NOMO-1 (cell line): ENCODE measurements around the gene TRAF4.

ENCODE experiments used
- DNase-seq, 2 experiments: peaks; one replicate each; lab custom pipeline; 2025; ENCODE audit not compliant: unreplicated experiment in 2 of 2; lab: John Stamatoyannopoulos, UW

Gene TRAF4

DNA sequence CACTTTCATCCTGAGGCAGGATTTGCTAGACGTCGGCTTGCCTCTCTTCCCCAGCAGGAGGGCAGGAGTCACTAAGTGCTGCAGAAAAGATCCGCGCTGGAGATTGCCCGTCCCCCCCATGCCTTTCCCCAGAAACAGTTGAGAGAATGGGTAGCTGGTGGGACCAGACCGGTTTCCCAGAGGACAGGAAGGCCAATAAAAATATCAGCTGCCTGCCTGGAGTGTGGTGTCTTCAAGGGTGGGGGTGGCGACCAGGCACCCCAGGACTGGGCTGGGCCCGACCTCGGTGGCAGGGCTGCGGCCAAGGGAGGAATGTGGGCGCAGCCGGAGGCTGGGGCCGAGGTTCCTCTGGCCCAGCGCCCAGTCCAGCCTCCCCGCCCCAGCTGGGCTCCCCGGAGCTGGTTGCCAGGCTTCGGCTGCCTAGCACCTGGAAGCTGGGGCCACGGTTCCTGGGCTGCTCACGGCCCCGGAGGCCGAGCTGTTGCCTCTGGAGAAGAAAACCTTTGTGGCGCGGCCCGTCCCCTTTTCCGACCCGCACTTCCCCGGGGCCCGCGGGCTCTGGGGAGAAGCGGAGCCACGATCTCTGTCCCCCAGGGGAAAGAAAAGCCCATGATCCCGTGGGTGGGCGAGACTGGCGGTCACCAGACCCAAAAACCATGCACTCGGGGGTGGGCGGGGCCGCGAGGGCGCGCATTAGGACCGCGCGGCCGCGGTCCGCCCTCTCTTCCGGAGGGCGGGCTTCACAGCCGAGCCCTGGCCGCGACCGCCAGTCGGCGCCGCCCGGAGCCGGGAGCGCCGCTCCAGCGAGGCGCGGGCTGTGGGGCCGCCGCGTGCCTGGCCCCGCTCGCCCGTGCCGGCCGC is at the start of gene TRAF4:
Gene TRAF4, plus strand, starts transcription at position 769 of the 861 bp plus-strand sequence. CDS start 102 bp downstream, outside the sequence.
- DNase-seq: peak; percentile 65 to 76

GRCh38 chr17:28698253-28698941 is 45.4 kb upstream of the TRAF4 start:
- DNase-seq: peak; percentile 39 to 54

GRCh38 chr17:28700278-28700677 is 43.5 kb upstream of the TRAF4 start:
- DNase-seq: no peak

GRCh38 chr17:28700830-28701492 is 42.9 kb upstream of the TRAF4 start:
- no peak for DNase-seq

- DNase-seq: no peak
These were observed 41.6 kb upstream of the TRAF4 start for GRCh38 chr17:28702026-28702751.

GRCh38 chr17:28702752-28703150 is 41.1 kb upstream of the TRAF4 start:
- no peak for DNase-seq

DNA sequence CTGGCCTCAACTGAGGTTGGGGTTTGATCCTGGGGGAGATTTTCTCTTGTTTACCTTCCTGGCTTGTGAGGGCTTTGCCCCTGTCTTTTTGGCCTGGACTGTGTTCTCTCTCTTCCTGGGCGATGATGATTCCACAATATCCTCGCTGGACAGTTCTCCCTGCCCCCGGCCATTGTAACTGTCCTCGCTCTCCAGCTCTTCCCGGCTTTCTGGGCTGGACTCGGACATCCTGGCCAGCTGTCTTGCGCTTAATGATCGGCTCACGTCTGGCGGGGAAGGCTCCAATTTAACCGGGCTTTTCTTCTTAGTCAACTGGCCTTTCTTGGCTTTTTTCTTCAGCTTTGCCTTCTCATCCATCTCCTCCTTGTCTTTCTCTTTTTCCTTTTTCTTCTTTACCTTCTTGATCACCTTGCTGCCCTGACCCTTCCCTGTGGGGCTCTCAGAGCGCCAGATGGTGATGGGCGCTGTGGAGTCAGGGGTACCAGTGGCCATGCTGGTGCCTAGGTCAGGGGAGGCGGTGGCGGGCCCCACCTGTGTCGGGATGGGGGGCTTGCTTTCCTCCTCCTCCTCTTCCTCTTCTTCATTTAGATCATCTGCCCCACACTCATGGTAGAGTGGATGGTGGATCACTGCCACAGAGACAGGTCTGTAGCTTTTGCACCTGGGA is 40.1 kb upstream of the TRAF4 start:
- DNase-seq: no peak

DNA sequence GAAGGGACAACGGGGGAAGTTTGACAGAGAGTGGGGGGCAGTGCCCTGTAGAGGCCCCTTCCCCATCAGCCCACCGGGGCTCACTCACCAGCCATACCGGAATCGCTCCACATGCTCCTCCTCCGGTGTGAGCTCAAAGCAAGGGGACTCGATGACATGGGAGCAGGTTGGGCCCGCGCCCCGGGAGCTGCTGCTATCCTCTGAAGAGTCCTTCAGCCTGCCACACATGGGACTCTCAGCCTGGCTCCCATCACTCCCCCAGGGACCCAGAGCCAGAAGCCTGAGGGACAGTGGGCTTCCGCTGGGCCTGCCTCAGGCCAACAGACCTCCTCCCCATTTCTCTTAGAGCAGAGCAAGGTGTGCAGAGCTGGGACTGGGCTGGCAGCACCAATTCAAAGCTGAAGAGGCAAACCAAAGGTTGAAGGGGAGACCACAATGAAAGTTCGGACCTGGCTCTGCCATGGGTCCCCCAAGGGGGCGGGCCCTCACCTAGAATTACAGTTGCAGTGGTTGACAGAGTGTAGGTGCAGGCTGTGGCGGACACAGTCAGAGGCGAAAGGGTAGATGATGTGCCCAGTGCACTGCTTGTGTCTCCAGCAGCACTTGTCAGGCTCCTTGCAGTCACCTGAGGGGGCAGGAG is 39.5 kb upstream of the TRAF4 start:
- no peak for DNase-seq

DNA sequence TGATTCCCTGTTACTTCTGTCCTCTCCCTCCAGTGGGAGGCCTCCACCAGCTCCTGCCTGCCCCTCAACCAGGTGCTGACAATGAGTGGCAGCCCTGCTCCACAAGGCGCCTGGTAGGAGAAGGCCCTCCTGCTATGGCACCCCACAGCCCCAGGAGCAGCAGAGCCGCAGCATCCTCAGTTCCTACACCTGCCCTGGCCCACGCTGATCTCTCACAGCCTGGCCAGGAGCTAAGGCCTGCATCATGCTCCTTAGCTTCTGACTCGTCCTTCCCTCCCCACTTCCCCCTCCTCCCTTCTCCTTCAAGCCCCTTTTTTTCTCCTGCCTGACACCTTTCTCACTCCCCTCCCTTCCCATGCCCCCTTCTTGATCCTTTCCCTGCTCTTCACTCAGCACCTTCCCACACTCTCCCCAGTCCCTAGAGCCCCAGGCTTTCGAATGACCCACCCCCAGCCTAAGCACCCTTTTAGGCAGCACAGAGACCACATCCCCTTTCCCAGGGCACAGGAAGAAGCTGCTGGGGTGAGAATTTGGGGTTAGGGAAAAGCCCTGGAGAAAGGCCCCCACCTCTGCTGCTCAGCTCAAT is 38.6 kb upstream of the TRAF4 start:
- DNase-seq: no peak

DNA sequence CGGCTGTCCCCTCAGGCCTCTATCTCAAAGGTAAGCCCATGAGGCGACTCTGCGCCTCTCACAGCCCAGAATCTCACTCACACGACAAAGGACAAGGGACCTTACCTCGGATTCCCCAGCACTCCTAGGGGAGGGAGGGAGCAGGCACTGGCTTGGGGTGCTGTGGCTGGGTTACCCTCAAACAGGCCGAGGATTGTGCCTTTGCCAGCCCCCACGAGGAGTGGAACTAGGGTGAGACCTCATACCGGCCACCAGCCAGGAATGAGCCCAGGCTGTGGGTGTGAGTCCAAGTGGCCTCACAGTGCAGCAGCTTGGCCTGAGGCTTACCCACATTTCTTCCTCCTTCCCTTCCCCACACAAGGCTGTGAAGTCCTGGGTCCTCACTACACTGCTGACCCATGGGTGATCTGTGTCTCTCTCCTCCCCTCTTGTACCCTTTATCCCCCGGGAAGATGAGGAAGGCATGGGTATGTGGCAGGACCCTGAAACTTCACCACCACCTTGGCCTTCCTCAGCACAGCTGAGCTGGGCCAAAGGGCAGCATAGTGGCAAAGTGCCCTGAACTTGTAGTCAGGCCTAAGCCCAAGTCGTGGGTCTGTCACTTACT is 38.0 kb upstream of the TRAF4 start:
- no peak for DNase-seq

- no peak for DNase-seq
These were observed 37.1 kb upstream of the TRAF4 start for GRCh38 chr17:28706471-28707338.

GRCh38 chr17:28707339-28707720 is 36.5 kb upstream of the TRAF4 start:
- DNase-seq: no peak

DNA sequence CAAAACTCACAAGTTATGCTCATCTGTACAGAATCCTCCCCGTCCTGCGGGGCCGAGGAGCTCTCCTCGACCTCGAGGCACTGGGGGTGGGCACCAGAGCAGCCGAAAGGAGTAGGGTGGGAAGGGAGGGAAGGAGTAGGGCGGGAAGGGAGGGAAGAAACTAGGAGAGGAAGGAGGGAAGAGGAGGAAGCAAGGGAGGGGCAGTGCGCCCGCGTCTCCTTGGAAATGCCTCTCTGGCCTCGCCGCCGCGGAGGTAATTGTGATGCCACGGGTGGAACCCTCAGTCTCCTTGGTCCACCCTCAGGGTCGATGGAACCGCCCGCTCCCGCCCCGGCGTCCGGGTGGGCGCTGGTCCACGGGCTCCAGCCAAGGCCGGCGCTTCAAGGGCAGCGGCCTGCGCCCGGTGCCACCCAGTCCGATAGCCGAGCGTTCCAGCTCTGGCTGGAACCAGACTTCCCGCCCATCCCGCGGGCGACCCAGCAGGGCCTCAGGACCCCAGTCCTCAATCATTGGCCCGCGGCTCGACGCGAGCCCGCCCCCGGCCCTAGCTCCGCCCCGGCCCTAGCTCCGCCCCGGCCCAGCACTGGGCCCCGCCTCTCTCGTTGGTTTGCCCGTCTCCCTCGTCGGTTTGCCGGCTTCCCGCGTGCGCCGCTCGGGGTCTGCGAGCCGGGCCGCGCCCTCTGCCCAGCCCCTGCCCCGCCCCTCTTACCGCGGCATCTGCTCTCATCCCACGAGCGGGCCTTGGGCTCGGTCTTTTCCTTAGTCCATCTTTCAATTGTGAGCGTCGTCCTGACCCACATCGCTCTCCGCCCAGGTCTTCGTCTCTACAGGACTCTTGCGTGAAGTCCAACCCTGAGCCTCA is 32.7 kb upstream of the TRAF4 start:
- peak; percentile 80 to 92 for DNase-seq

GRCh38 chr17:28711723-28712031 is 32.1 kb upstream of the TRAF4 start, which contains the start of gene PROCA1:
Gene PROCA1, minus strand, starts transcription at chr17:28711888. Its CDS starts 228 bp downstream, at chr17:28711660.
- peak; percentile 22 to 40 for DNase-seq

DNA sequence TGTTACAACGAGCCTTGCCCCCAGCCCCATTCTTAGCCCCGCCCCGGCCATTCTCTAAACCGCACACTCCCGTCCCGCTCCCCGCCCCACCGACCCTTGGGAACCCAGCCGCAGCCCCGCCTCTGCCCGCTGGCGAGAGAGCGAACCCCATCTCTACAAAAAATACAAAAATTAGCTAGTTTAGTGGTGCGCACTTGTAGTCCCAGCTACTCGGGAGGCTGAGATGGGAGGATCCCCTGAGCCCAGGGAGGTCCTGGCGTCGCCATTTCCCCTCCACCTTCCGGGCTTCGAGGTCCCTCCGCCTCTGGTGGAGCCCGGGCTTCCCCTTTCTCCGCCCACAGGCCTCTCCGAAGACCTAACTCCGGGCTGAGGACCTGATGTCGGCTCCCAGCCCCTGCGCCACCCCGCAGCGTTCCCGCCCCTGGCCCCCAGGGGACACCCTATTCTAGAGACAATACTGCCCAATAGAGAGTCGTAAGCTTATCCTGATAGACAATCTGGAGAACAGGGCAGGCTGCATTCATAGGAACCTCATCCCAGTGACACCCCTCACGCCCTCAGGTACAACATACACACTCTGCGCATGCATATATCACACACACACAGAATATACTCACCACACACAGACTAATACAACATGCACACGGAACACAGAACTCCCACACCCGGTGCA is 31.6 kb upstream of the TRAF4 start:
- peak; percentile 61 to 72 for DNase-seq

DNA sequence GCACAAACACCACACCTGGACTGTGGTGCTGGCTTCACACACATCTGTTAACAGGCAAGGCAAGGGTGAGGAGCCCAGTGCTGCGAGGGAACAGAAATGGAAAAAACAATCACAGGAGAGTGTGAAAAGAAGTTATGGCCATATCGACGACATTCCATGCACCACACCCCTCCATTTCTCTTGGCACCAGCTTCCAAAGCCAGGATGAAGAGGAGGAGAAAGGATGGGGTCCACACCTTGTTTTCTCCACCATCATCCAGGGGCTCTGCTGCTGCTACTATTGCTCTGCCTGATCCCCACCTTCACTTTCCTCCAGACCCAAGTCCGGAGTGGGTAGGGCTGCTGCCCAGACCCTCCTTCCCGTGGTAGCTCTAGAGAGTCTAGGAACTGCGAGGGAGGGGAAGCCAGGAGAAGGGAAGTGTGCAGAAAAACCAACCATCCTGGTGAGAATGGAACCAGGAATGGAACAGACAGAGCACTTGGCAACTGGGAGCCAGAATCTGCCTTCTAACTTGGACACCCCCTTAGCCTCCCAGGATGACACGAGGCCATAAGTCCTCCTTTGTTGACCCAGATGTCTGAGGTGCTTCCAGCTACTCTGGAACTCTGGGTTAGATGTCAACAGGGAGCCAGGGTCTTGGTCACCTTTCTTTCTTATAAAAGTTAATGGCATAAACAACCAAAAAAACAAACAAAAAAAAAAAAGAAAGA is 31.0 kb upstream of the TRAF4 start:
- DNase-seq: no peak
